ENCODE measurements around the gene CEACAM5.
"Not testable (repeated sequence)": the region's sequence is repeated elsewhere in the genome, so short reads cannot be mapped to it uniquely, and the experiment has no call there.

CEACAM5 gene

GRCh38 chr19:41740415-41741243 lies 32.2 kb downstream of the CEACAM5 start:
- Histone ChIP-seq H3K9me3 (replicated peaks in 1 of 11) (no peaks in the 10 kb centered on the region), H3K27ac (no peak overlapping the region), H3K4me1 (peaks cover 18 to 32% (median 28%) of the 10 kb centered on the region in 10 experiments), H3K9ac (no peak overlapping the region), H3K4me3 (no peak overlapping the region), H4K20me1 (no peaks in the 10 kb centered on the region), H3K27me3 (no peaks in the 10 kb centered on the region), H3K36me3 (no peaks in the 10 kb centered on the region), H3K4me2 (peak overlapping the region in 2 of 11 experiments; percentile 5 to 33; a peak in 4 of 22 replicates)
- no peak for TF ChIP-seq Cebpa-rat (IDR thresholded peaks at IDR 0.05)

DNA sequence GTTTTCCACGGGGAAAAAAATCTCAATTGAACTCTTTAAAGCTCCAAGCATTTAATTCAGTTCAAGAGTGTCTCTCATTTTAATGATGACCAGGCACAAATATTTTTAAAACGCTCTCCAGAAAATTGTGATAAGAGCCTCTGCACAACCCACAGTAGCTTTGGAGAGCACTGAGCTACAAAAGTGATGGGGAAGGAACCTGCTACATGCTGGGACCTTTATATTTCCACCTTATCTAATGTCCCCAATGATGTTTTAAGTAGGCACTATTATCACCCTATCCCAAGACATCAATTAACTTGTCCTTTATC lies 32.8 kb downstream of the CEACAM5 start:
- Histone ChIP-seq H3K4me2 (no peak overlapping the region), H3K9ac (no peak overlapping the region), H3K9me3 (replicated peaks in 1 of 11) (no peaks in the 10 kb centered on the region), H3K4me1 (peaks cover 24 to 38% (median 34%) of the 10 kb centered on the region in 10 experiments), H3K27ac (no peak overlapping the region), H3K4me3 (no peak overlapping the region), H4K20me1 (no peaks in the 10 kb centered on the region), H3K27me3 (no peaks in the 10 kb centered on the region), H3K36me3 (no peaks in the 10 kb centered on the region)
- no peak for TF ChIP-seq Cebpa-rat (IDR thresholded peaks at IDR 0.05)

DNA sequence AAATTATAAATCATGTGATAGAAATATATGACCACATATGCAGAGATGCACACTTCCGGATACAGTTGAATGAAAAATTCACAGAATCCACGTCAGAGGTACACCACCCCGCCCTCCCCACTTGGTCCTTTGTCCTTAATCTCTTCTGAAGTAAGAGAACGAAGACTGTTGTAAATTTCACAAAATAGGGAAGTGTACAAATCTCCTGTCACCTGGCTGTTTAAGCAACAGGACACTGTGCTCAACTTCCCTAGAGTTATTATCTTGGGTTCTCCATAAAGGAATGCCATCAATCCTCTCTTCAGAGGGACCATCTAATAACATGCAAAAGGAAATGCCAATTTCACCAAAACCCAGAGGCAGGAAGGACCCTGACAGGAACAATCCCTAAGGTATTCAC lies 36.4 kb downstream of the CEACAM5 start:
- Histone ChIP-seq H3K9ac (peak overlapping the region in 8 of 11 experiments; percentile 3 to 55 (median 48); a peak in 13 of 22 replicates), H3K27me3 (no peaks in the 10 kb centered on the region), H3K4me1 (peaks cover 37 to 60% (median 52%) of the 10 kb centered on the region in 10 experiments), H3K4me3 (no peak overlapping the region), H4K20me1 (no peaks in the 10 kb centered on the region), H3K4me2 (peak overlapping the region; percentile 53 to 83 (median 74); a peak in 21 of 22 replicates), H3K9me3 (replicated peaks in 1 of 11) (no peaks in the 10 kb centered on the region), H3K27ac (peak overlapping the region in 8 of 11 experiments; percentile 27 to 75 (median 67); a peak in 16 of 22 replicates), H3K36me3 (no peaks in the 10 kb centered on the region)
- no peak for TF ChIP-seq Cebpa-rat (IDR thresholded peaks at IDR 0.05)

DNA sequence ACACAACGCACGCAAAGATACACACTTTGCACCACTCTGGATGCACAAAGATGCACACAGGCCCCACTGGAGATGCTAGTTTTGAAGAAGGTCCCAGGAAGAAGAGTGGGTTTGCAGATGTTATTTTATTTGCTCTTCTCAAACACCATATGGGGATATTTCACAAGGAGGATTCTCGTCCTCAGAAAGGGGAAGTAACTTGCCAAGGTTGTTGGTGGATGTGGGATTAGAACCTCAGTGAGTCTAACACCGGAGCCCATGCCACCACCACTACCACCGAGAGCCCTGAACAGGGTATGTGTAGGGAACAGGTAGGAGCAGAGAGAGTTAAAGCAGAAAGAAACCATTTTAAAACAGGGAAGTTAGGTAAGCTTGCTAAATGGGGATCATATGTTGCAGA lies 37.3 kb downstream of the CEACAM5 start:
- Histone ChIP-seq H3K36me3 (no peaks in the 10 kb centered on the region), H3K9me3 (replicated peaks in 1 of 11) (no peaks in the 10 kb centered on the region), H3K4me3 (no peak overlapping the region), H3K27ac (peak overlapping the region in 8 of 11 experiments; percentile 45 to 75 (median 67); a peak in 16 of 22 replicates), H3K4me2 (peak overlapping the region; percentile 53 to 83 (median 74)), H3K4me1 (peaks cover 37 to 65% (median 51%) of the 10 kb centered on the region in 10 experiments), H3K9ac (peak overlapping the region in 7 of 11 experiments; percentile 23 to 55 (median 48); a peak in 10 of 22 replicates), H3K27me3 (no peaks in the 10 kb centered on the region), H4K20me1 (no peaks in the 10 kb centered on the region)
- no peak for TF ChIP-seq Cebpa-rat (IDR thresholded peaks at IDR 0.05)

DNA sequence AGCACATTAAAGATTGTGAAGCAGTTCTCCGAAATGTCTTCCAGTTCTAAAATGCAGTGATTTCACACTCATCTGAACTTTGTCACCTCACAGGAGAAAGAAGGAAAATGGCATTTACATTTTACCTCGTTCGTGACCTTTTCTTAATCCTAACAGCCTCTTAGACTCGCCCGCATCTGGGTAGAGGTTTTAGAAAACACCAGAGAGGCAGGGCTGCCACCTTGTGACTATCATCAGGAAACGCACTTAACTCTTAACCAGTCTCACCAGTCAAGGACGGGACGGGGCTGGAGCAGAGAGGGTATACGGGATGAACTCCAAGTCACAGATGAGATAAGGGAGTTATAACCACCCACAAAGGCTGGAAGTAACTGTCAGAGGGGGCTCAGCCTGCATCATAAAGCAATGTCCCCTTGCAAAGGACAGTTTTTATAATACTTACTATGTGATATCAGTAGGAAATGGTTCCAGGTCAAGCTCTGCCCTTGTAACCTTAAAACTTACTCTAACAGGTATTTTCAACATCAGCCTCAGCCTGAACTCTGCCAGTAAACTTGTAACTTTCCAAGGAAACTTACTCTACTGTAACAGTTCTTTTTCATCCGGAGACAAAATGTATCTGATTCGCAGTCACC lies 38.3 kb downstream of the CEACAM5 start:
- Histone ChIP-seq H4K20me1 (no peaks in the 10 kb centered on the region), H3K4me1 (peaks cover 37 to 74% (median 59%) of the 10 kb centered on the region in 10 experiments), H3K36me3 (no peaks in the 10 kb centered on the region), H3K4me2 (peak overlapping the region; percentile 53 to 83 (median 74)), H3K9me3 (replicated peaks in 1 of 11) (no peaks in the 10 kb centered on the region), H3K9ac (peak overlapping the region in 4 of 11 experiments; percentile 5 to 48 (median 18); a peak in 2 of 22 replicates), H3K27ac (peak overlapping the region in 8 of 11 experiments; percentile 27 to 75 (median 56); a peak in 13 of 22 replicates), H3K27me3 (no peaks in the 10 kb centered on the region), H3K4me3 (no peak overlapping the region)
- no peak for TF ChIP-seq Cebpa-rat (IDR thresholded peaks at IDR 0.05)

DNA sequence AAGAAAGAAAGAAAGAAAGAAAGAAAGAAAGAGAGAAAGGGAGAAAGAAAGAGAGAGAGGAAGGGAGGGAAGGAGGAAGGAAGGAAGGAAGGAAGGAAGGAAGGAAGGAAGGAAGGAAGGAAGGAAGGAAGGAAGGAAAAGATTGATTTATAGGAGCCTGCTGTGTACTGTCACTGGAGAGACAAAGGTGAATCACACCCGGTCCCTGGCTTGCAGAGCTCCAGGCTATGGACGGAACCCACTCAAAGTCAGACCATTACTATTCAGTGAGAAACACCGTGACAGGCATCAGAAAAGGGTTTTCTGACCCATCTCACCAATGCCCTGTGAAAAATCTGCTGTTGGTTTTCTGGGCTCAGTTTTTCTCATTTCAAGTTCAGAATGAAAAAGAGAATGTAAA lies 39.6 kb downstream of the CEACAM5 start:
- no peak overlapping the region for H3K27ac ChIP-seq
- no peaks in the 10 kb centered on the region for H3K9me3 ChIP-seq (replicated peaks in 1 of 11)
- TF ChIP-seq Cebpa-rat (IDR thresholded peaks at IDR 0.05) = no peak
- H4K20me1 ChIP-seq = no peaks in the 10 kb centered on the region
- H3K4me2 ChIP-seq = peak overlapping the region in 8 of 11 experiments; percentile 3 to 77 (median 38); a peak in 14 of 22 replicates
- H3K4me1 ChIP-seq = peaks cover 33 to 84% (median 67%) of the 10 kb centered on the region in 10 experiments
- H3K36me3 ChIP-seq = no peaks in the 10 kb centered on the region
- no peak overlapping the region for H3K9ac ChIP-seq
- no peak overlapping the region for H3K4me3 ChIP-seq
- H3K27me3 ChIP-seq = no peaks in the 10 kb centered on the region

DNA sequence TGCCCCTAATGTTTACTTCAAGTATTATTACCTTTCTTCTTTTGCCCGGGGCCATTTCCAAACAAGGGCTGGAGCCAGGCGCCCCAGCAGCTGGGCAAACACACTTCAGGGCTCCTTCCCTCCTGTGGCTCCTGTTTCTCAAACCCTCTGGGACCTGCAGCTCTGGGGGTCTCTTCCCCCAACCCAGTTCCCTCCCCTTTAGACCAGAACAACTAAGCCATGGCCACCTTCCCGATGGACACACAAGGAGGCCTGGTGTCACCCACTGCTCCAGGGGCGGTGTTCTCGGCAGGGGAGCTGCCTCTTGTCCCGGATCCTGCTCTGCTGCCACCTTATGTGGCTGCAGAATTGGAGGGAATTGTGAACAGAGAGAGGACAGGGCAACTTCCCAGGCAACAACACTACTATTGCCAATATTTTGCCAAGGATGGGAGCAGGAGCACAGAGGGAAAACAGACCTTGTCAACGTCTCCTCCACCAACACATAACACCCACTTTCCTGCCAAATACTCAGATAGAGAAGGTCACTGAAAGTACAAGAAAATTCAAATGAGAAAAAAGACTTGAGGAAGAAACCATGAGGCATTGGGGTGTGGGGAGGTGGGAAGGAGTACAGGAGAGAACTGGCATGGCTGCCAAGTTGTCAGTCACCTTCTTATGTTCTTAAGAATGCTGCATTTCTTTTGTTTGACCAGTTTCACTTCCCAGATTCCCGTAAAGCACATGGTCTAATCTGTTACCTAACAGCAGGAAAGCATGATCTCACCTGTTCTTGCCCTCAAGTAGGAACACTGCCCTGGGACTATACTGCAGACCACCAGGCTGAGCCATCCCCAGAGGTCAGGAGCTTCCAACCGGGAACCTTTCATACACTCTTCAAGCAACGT lies 42.1 kb downstream of the CEACAM5 start:
- not testable (repeated sequence) for H3K9ac ChIP-seq; H3K9me3 ChIP-seq (replicated peaks in 1 of 11); H4K20me1 ChIP-seq; H3K36me3 ChIP-seq; H3K27me3 ChIP-seq; H3K4me3 ChIP-seq; H3K27ac ChIP-seq
- Histone ChIP-seq H3K4me2 (peak overlapping the region in 7 of 11 experiments; percentile 14 to 60 (median 29); a peak in 8 of 22 replicates), H3K4me1 (peaks cover 16 to 84% (median 71%) of the 10 kb centered on the region in 10 experiments)

GRCh38 chr19:41753159-41753558 lies 44.7 kb downstream of the CEACAM5 start:
- TF ChIP-seq Cebpa-rat (IDR thresholded peaks at IDR 0.05) = no peak
- Histone ChIP-seq H3K27me3 (no peaks in the 10 kb centered on the region), H3K27ac (peak overlapping the region in 7 of 11 experiments; percentile 31 to 71 (median 64); a peak in 14 of 22 replicates), H3K9ac (peak overlapping the region in 2 of 11 experiments; percentile 15 to 36; a peak in 1 of 22 replicates), H3K4me3 (no peak overlapping the region), H3K9me3 (replicated peaks in 1 of 11) (no peaks in the 10 kb centered on the region), H4K20me1 (no peaks in the 10 kb centered on the region), H3K4me2 (peak overlapping the region in 8 of 11 experiments; percentile 10 to 74 (median 51); a peak in 14 of 22 replicates), H3K36me3 (no peaks in the 10 kb centered on the region), H3K4me1 (peaks cover 16 to 84% (median 71%) of the 10 kb centered on the region in 10 experiments)

Data from BLaER1 treated with 17β-estradiol and CSF1 and Interleukin-3, amounts not matched to agents 10 nM and 100 nM (cell line).